ENCODE measurements around the gene PTPRG. TPM values are rescaled to one million over a fixed set of nuclear protein-coding genes. Genes with fewer than 3 reads are reported as not detected.

Gene PTPRG
- total RNA-seq (2013), result 0.06 TPM
- polyA plus RNA-seq (not detected), polyA minus RNA-seq (not detected in 2 replicates), total RNA-seq (0 to 5.0 (median 0.25) reads per million in 11 experiments)

GRCh38 chr3:61561374-61562041, at the start of gene PTPRG:
TSS of gene PTPRG (plus strand) at chr3:61561571. CDS start at chr3:61562288, 717 bp downstream.
- DNase-seq, result no peak
- under 1% methylated on average over 74 of the region's 74 CpGs for WGBS (ENCODE audit: insufficient coverage)
- intact Hi-C loops (cut with micrococcal nuclease), result no loop called here
- peak within 1 kb of the TSS in 1 of 7 donors; percentile 53 for H3K27ac Mint-ChIP-seq
- Histone ChIP-seq H3K4me1 (ENCODE audit: control insufficient read depth in 1 of 2, insufficient read depth in 2 of 2, low read length in 2 of 2) (peaks cover 5% of the 10 kb centered on the region in 2 donors), H3K9me3 (replicated peaks in 1 of 2; ENCODE audit: control insufficient read depth in 1 of 2, insufficient read depth in 1 of 2, low read length in 2 of 2) (peaks cover 8 to 42% of the 10 kb centered on the region in 2 donors), H3K36me3 (replicated peaks in 1 of 2; ENCODE audit: control insufficient read depth in 1 of 2, insufficient read depth in 2 of 2, low read length in 2 of 2) (no peaks in the 10 kb centered on the region), H3K4me2 (replicated peaks; ENCODE audit: extremely low read depth, low read length, poor library complexity, severe bottlenecking) (peak within 1 kb of the TSS; percentile 68), H3K27me3 (ENCODE audit: control insufficient read depth in 2 of 2, insufficient read depth in 2 of 2, low read length in 2 of 2) (peaks cover 40 to 77% of the 10 kb centered on the region in 2 donors), H3K4me3 (replicated peaks in 1 of 3; ENCODE audit: low read depth in 2 of 3, low read length in 3 of 3) (peak within 1 kb of the TSS in 1 of 3 experiments; percentile 62), H3K27ac (ENCODE audit: low read depth in 1 of 2, low read length in 2 of 2) (no peak within 1 kb of the TSS), H3K79me2 (ENCODE audit: insufficient read depth, low read length) (no peaks in the 10 kb centered on the region), H3K9ac (ENCODE audit: insufficient read depth, low read length, poor library complexity, severe bottlenecking) (no peak within 1 kb of the TSS), H4K20me1 (ENCODE audit: insufficient read depth, low read length) (no peaks in the 10 kb centered on the region), H2AFZ (ENCODE audit: insufficient read depth, low read depth, low read length, poor library complexity, severe bottlenecking) (peak within 1 kb of the TSS; percentile 46)
- TF ChIP-seq, protein P1, sequence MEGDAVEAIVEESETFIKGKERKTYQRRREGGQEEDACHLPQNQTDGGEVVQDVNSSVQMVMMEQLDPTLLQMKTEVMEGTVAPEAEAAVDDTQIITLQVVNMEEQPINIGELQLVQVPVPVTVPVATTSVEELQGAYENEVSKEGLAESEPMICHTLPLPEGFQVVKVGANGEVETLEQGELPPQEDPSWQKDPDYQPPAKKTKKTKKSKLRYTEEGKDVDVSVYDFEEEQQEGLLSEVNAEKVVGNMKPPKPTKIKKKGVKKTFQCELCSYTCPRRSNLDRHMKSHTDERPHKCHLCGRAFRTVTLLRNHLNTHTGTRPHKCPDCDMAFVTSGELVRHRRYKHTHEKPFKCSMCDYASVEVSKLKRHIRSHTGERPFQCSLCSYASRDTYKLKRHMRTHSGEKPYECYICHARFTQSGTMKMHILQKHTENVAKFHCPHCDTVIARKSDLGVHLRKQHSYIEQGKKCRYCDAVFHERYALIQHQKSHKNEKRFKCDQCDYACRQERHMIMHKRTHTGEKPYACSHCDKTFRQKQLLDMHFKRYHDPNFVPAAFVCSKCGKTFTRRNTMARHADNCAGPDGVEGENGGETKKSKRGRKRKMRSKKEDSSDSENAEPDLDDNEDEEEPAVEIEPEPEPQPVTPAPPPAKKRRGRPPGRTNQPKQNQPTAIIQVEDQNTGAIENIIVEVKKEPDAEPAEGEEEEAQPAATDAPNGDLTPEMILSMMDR (IDR thresholded peaks at IDR 0.05), result no peak
- H3K9me3 Mint-ChIP-seq, result peaks cover 0 to 22% (median 13%) of the 10 kb centered on the region in 7 donors
- no peaks in the 10 kb centered on the region for H3K36me3 Mint-ChIP-seq
- H3K4me3 Mint-ChIP-seq, result peak within 1 kb of the TSS; percentile 78 to 98
- H3K4me1 Mint-ChIP-seq, result peaks cover 15% of the 10 kb centered on the region
- H3K27me3 Mint-ChIP-seq (ENCODE audit: low read depth in 3 of 3), result peaks cover 65 to 79% (median 76%) of the 10 kb centered on the region in 3 donors

DNA sequence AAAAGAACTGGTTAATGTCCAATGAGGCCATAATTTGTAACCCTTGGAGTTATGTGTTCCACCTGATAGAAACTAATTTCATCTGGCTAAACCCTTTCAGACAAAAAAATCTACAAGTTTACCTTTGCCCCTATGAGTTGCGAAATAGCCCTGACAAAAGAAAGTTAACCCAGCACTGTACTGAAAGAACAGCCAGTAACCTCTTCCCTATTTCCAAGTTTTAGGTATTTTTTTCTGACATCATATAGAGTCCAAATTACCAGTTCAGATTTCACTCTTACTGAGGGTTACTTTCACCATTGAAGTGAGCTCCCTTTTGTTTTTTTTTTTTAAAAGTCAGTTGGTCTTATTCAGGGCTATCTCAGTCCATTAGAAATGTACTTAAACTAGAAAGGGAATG, 42.8 kb upstream of the PTPRG start:
- TF ChIP-seq, protein P1 (IDR thresholded peaks at IDR 0.05), result no peak
- H3K9ac ChIP-seq (ENCODE audit: insufficient read depth, low read length, poor library complexity, severe bottlenecking), result no peak overlapping the region
- Mint-ChIP-seq H3K27ac (no peak overlapping the region), H3K27me3 (ENCODE audit: low read depth in 3 of 3) (peaks cover 0 to 2% (median 0%) of the 10 kb centered on the region in 3 donors), H3K9me3 (peaks cover 0 to 10% (median 9%) of the 10 kb centered on the region in 7 donors), H3K4me3 (no peak overlapping the region), H3K36me3 (no peaks in the 10 kb centered on the region), H3K4me1 (no peaks in the 10 kb centered on the region)
- no peak overlapping the region for H3K4me3 ChIP-seq (replicated peaks in 1 of 3; ENCODE audit: low read depth in 2 of 3, low read length in 3 of 3)
- no peaks in the 10 kb centered on the region for H3K79me2 ChIP-seq (ENCODE audit: insufficient read depth, low read length)
- no peak overlapping the region for H3K4me2 ChIP-seq (replicated peaks; ENCODE audit: extremely low read depth, low read length, poor library complexity, severe bottlenecking)
- peaks cover 0 to 3% of the 10 kb centered on the region in 2 donors for H3K9me3 ChIP-seq (replicated peaks in 1 of 2; ENCODE audit: control insufficient read depth in 1 of 2, insufficient read depth in 1 of 2, low read length in 2 of 2)
- H3K27ac ChIP-seq (ENCODE audit: low read depth in 1 of 2, low read length in 2 of 2), result no peak overlapping the region
- DNase-seq, result no peak
- WGBS (ENCODE audit: insufficient coverage), result 100% methylated on average over 1 of the region's 1 CpG
- H3K4me1 ChIP-seq (ENCODE audit: control insufficient read depth in 1 of 2, insufficient read depth in 2 of 2, low read length in 2 of 2), result no peaks in the 10 kb centered on the region
- intact Hi-C loops (cut with micrococcal nuclease), result no loop called here
- no peaks in the 10 kb centered on the region for H3K36me3 ChIP-seq (replicated peaks in 1 of 2; ENCODE audit: control insufficient read depth in 1 of 2, insufficient read depth in 2 of 2, low read length in 2 of 2)
- H2AFZ ChIP-seq (ENCODE audit: insufficient read depth, low read depth, low read length, poor library complexity, severe bottlenecking), result no peak overlapping the region
- H4K20me1 ChIP-seq (ENCODE audit: insufficient read depth, low read length), result no peaks in the 10 kb centered on the region
- no peaks in the 10 kb centered on the region for H3K27me3 ChIP-seq (ENCODE audit: control insufficient read depth in 2 of 2, insufficient read depth in 2 of 2, low read length in 2 of 2)
